Neural crest cell (in vitro differentiated cells): ENCODE data around the gene PGAM5. TPM values are rescaled to one million over a fixed set of nuclear protein-coding genes. Genes with fewer than 3 reads are reported as not detected.
A peak's percentile ranks its signal among the peaks of the same experiment; 100 is the strongest.

Source experiments
- DNase-seq: peaks from one replicate; pipeline ENCODE4 v3.0.0; 2021; ENCODE audit warnings: low read depth, mixed read lengths, low spot score
- H3K27ac Mint-ChIP-seq: one replicate; pipeline ENCODE4 v1.8.0; 2021; ENCODE audit warnings: mild to moderate bottlenecking, mixed read lengths; ENCODE audit not compliant: unreplicated experiment
- H3K27me3 Mint-ChIP-seq: 2 replicates; pipeline ENCODE4 v1.8.0; 2021; ENCODE audit warnings: low read depth, mild to moderate bottlenecking, mixed read lengths
- H3K36me3 Mint-ChIP-seq: 2 replicates; pipeline ENCODE4 v1.8.0; 2021; ENCODE audit warnings: low read depth, mild to moderate bottlenecking, mixed read lengths
- H3K4me1 Mint-ChIP-seq: 2 replicates; pipeline ENCODE4 v1.8.0; 2021; ENCODE audit warnings: mixed read lengths
- H3K4me3 Mint-ChIP-seq: one replicate; pipeline ENCODE4 v1.8.0; 2021; ENCODE audit warnings: mild to moderate bottlenecking, mixed read lengths
- H3K9me3 Mint-ChIP-seq: 2 replicates; pipeline ENCODE4 v1.8.0; 2021; ENCODE audit warnings: mixed read lengths
- CTCF ChIP-seq: fragments of 200-600 bp; sonication (generic); conservative IDR thresholded peaks from 2 replicates; pipeline ENCODE4 v1.5.0; 2021; ENCODE audit warnings: antibody characterized with exemption, mild to moderate bottlenecking
- total RNA-seq: library from RNA; stranded (reverse); gene quantifications from 2 replicates; pipeline ENCODE4 v1.2.1, GENCODE V29; 2021

PGAM5 gene
- total RNA-seq, 1 donor from 2014 or later: 61.5 TPM

- Mint-ChIP-seq H3K36me3 (peaks cover 4% of the 10 kb centered on the region), H3K9me3 (no peaks in the 10 kb centered on the region), H3K4me3 (no peak overlapping the region), H3K27ac (no peak overlapping the region), H3K4me1 (peaks cover 12% of the 10 kb centered on the region), H3K27me3 (no peaks in the 10 kb centered on the region)
- TF ChIP-seq CTCF: no peak
- DNase-seq: no peak
Measured at GRCh38 chr12:132715874-132716273, 5.2 kb downstream of the PGAM5 start.

GRCh38 chr12:132716356-132716755, 5.7 kb downstream of the PGAM5 start:
- DNase-seq: no peak
- no peaks in the 10 kb centered on the region for H3K27me3 Mint-ChIP-seq
- no peak overlapping the region for H3K27ac Mint-ChIP-seq
- TF ChIP-seq CTCF: no peak
- no peak overlapping the region for H3K4me3 Mint-ChIP-seq
- peaks cover 4% of the 10 kb centered on the region for H3K36me3 Mint-ChIP-seq
- H3K9me3 Mint-ChIP-seq: no peaks in the 10 kb centered on the region
- H3K4me1 Mint-ChIP-seq: peaks cover 12% of the 10 kb centered on the region

DNA sequence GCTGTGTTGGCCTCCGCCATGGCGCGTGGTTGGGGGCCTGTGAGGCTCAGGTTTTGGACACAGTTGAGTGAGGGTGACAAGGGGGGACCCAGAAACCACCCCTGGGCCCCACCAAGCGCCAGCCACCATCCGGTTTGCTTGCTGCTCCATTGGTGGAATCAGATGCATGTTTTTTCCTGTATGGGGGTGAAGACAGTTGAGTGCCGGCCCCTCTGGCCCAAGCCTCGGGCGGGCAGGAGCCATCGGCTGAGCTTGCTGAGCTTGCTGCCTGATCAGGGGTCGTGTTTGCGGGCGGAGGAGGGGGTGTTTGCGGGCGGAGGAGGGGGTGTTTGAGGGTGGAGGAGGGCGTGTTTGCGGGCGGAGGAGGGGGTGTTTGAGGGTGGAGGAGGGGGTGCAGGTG, 6.4 kb downstream of the PGAM5 start:
- Mint-ChIP-seq H3K27ac (no peak overlapping the region), H3K36me3 (peaks cover 4% of the 10 kb centered on the region), H3K4me3 (no peak overlapping the region), H3K9me3 (no peaks in the 10 kb centered on the region), H3K4me1 (peaks cover 6% of the 10 kb centered on the region), H3K27me3 (no peaks in the 10 kb centered on the region)
- no peak for DNase-seq
- TF ChIP-seq CTCF: no peak

- Mint-ChIP-seq H3K36me3 (peaks cover 4% of the 10 kb centered on the region), H3K27ac (no peak overlapping the region), H3K9me3 (no peaks in the 10 kb centered on the region), H3K27me3 (no peaks in the 10 kb centered on the region), H3K4me3 (peak overlapping the region; percentile 65), H3K4me1 (peaks cover 3% of the 10 kb centered on the region)
- no peak for TF ChIP-seq CTCF
- no peak for DNase-seq
Measured at GRCh38 chr12:132717531-132718387, 7.1 kb downstream of the PGAM5 start.

GRCh38 chr12:132718644-132719043, 8.0 kb downstream of the PGAM5 start:
- no peak for DNase-seq
- H3K36me3 Mint-ChIP-seq: peaks cover 4% of the 10 kb centered on the region
- no peaks in the 10 kb centered on the region for H3K4me1 Mint-ChIP-seq
- no peaks in the 10 kb centered on the region for H3K9me3 Mint-ChIP-seq
- no peaks in the 10 kb centered on the region for H3K27me3 Mint-ChIP-seq
- TF ChIP-seq CTCF: no peak
- no peak overlapping the region for H3K4me3 Mint-ChIP-seq
- H3K27ac Mint-ChIP-seq: no peak overlapping the region
